H9 (cell line): ENCODE data around the gene CEACAM4. TPM values are rescaled to one million over a fixed set of nuclear protein-coding genes. Genes with fewer than 3 reads are reported as not detected.
A peak's percentile ranks its signal among the peaks of the same experiment; 100 is the strongest.

Experiments
- DNase-seq: peaks from one replicate; pipeline ENCODE4 v3.0.0-alpha.2; 2017
- H2AFZ ChIP-seq: one replicate; pipeline ENCODE4 v1.6.1; 2013; ENCODE audit warnings: mild to moderate bottlenecking, low read length, control low read depth, moderate library complexity
- H2AK5ac ChIP-seq: 2 replicates; pipeline ENCODE4 v1.6.1; 2013; ENCODE audit warnings: low read length, control low read depth, mixed read lengths; ENCODE audit not compliant: insufficient read length
- H2BK120ac ChIP-seq: one replicate; pipeline ENCODE4 v1.6.1; 2013; ENCODE audit warnings: low read depth, mild to moderate bottlenecking, low read length, control low read depth, inconsistent platforms; ENCODE audit not compliant: poor library complexity, severe bottlenecking
- H2BK12ac ChIP-seq: 2 replicates; pipeline ENCODE4 v1.6.1; 2013; ENCODE audit warnings: low read length, control low read depth, mixed read lengths, low read depth; ENCODE audit not compliant: insufficient read length
- H2BK15ac ChIP-seq: 2 replicates; pipeline ENCODE4 v1.6.1; 2013; ENCODE audit warnings: low read depth, low read length, control low read depth
- H2BK20ac ChIP-seq: one replicate; pipeline ENCODE4 v1.6.1; 2013; ENCODE audit warnings: low read depth, mild to moderate bottlenecking, low read length, control low read depth, inconsistent platforms; ENCODE audit not compliant: poor library complexity, severe bottlenecking
- H2BK5ac ChIP-seq: 2 replicates; pipeline ENCODE4 v1.6.1; 2013; ENCODE audit warnings: low read length, control low read depth, mixed read lengths; ENCODE audit not compliant: insufficient read length
- H3K14ac ChIP-seq: 2 replicates; pipeline ENCODE4 v1.6.1; 2013; ENCODE audit warnings: low read length, control low read depth; ENCODE audit not compliant: insufficient read depth
- H3K18ac ChIP-seq: 2 replicates; pipeline ENCODE4 v1.6.1; 2013; ENCODE audit warnings: low read depth, mild to moderate bottlenecking, mixed read lengths, low read length, control low read depth; ENCODE audit not compliant: insufficient read length
- H3K23ac ChIP-seq: 2 replicates; pipeline ENCODE4 v1.6.1; 2013; ENCODE audit warnings: low read length, control low read depth, mixed read lengths, low read depth; ENCODE audit not compliant: insufficient read length
- H3K23me2 ChIP-seq: 2 replicates; pipeline ENCODE4 v1.6.1; 2013; ENCODE audit warnings: low read depth, mild to moderate bottlenecking, mixed read lengths, low read length, control low read depth; ENCODE audit not compliant: insufficient read length, poor library complexity, severe bottlenecking
- H3K27ac ChIP-seq: 2 replicates; pipeline ENCODE4 v1.5.1; 2013; ENCODE audit warnings: low read length, control low read depth, mixed read lengths, low read depth; ENCODE audit not compliant: insufficient read length
- H3K27me3 ChIP-seq: 2 replicates; pipeline ENCODE4 v1.6.1; 2013; ENCODE audit warnings: low read length, control low read depth, inconsistent platforms; ENCODE audit not compliant: insufficient read depth
- H3K4ac ChIP-seq: 2 replicates; pipeline ENCODE4 v1.6.1; 2013; ENCODE audit warnings: low read depth, mild to moderate bottlenecking, control low read depth, inconsistent platforms, low read length, moderate library complexity
- H3K4me1 ChIP-seq: 2 replicates; pipeline ENCODE4 v1.6.1; 2013; ENCODE audit warnings: low read length, control low read depth, inconsistent platforms; ENCODE audit not compliant: insufficient read depth
- H3K4me2 ChIP-seq: 2 replicates; pipeline ENCODE4 v1.6.1; 2013; ENCODE audit warnings: low read length, control low read depth, mixed read lengths; ENCODE audit not compliant: insufficient read length, insufficient read depth
- H3K56ac ChIP-seq: 2 replicates; pipeline ENCODE4 v1.6.1; 2013; ENCODE audit warnings: low read depth, mild to moderate bottlenecking, mixed read lengths, low read length, control low read depth; ENCODE audit not compliant: insufficient read length
- H3K79me1 ChIP-seq: 2 replicates; pipeline ENCODE4 v1.6.1; 2013; ENCODE audit warnings: low read depth, mild to moderate bottlenecking, moderate library complexity, low read length, control low read depth, inconsistent platforms; ENCODE audit not compliant: insufficient read depth, poor library complexity, severe bottlenecking
- H3K79me2 ChIP-seq: 2 replicates; pipeline ENCODE4 v1.6.1; 2013; ENCODE audit warnings: low read length, control low read depth, inconsistent platforms; ENCODE audit not compliant: insufficient read depth
- H3K9ac ChIP-seq: 2 replicates; pipeline ENCODE4 v1.6.1; 2013; ENCODE audit warnings: low read length, control low read depth, mixed read lengths; ENCODE audit not compliant: insufficient read length; ENCODE audit errors: extremely low read depth
- H3K9me3 ChIP-seq: one replicate; pipeline ENCODE4 v1.6.1; 2013; ENCODE audit warnings: low read depth, low read length, inconsistent platforms; ENCODE audit not compliant: control insufficient read depth
- H3T11ph ChIP-seq: one replicate; pipeline ENCODE4 v1.6.1; 2013; ENCODE audit warnings: mild to moderate bottlenecking, low read length, control low read depth, inconsistent platforms
- H4K20me1 ChIP-seq: one replicate; pipeline ENCODE4 v1.6.1; 2013; ENCODE audit not compliant: control insufficient read depth, insufficient read length, insufficient read depth
- H4K5ac ChIP-seq: 2 replicates; pipeline ENCODE4 v1.6.1; 2013; ENCODE audit warnings: low read depth, mild to moderate bottlenecking, mixed read lengths, low read length, control low read depth; ENCODE audit not compliant: insufficient read length
- H4K8ac ChIP-seq: replicated peaks from 2 replicates; pipeline ENCODE4 v1.6.1; 2013; ENCODE audit warnings: low read length, control low read depth, mixed read lengths, low read depth; ENCODE audit not compliant: insufficient read length
- H4K91ac ChIP-seq: 2 replicates; pipeline ENCODE4 v1.6.1; 2013; ENCODE audit warnings: low read depth, mild to moderate bottlenecking, moderate library complexity, mixed read lengths, low read length, control low read depth; ENCODE audit not compliant: insufficient read length
- H3K27ac Mint-ChIP-seq, 3 experiments: 2 replicates in 2 of 3; 3 replicates in 1 of 3; pipeline ENCODE4 v1.8.0; 2020 to 2021; ENCODE audit warnings: mixed read lengths in 3 of 3, mild to moderate bottlenecking in 1 of 3, moderate library complexity in 1 of 3
- H3K27me3 Mint-ChIP-seq: 2 replicates; pipeline ENCODE4 v1.8.0; 2021; ENCODE audit warnings: low read depth, mild to moderate bottlenecking, moderate library complexity, mixed read lengths
- H3K36me3 Mint-ChIP-seq, 3 experiments: 2 replicates in 2 of 3; 3 replicates in 1 of 3; pipeline ENCODE4 v1.8.0; 2020 to 2021; ENCODE audit warnings: low read depth in 3 of 3, mixed read lengths in 3 of 3; ENCODE audit not compliant: insufficient read depth in 1 of 3
- H3K4me1 Mint-ChIP-seq, 2 experiments: 2 replicates each; pipeline ENCODE4 v1.8.0; 2020; ENCODE audit warnings: mixed read lengths in 2 of 2
- H3K4me3 Mint-ChIP-seq, 2 experiments: 2 replicates in 1 of 2; 3 replicates in 1 of 2; pipeline ENCODE4 v1.8.0; 2020 to 2021; ENCODE audit warnings: mild to moderate bottlenecking in 2 of 2, mixed read lengths in 2 of 2, moderate library complexity in 1 of 2
- H3K9me3 Mint-ChIP-seq, 2 experiments: 2 replicates in 1 of 2; 3 replicates in 1 of 2; pipeline ENCODE4 v1.8.0; 2020; ENCODE audit warnings: mild to moderate bottlenecking in 2 of 2, mixed read lengths in 2 of 2, moderate library complexity in 1 of 2
- WGBS: extraction: QIAGEN DNeasy Blood & Tissue Kit; methylation state at CpG from one replicate; pipeline ENCODE4 v1.1.7; 2013; ENCODE audit warnings: missing lambda C conversion rate, low lambda C conversion rate, mixed read lengths; ENCODE audit not compliant: insufficient read length; ENCODE audit errors: extremely low coverage; 5-methylcytosine and 5-hydroxymethylcytosine counted together
- total RNA-seq: library from RNA; stranded (reverse); gene quantifications from 2 replicates; pipeline ENCODE4 v1.2.1, GENCODE V29; 2021
- TF ChIP-seq, protein P1 (sequence below): fragments of 200-600 bp; sonication (generic); conservative IDR thresholded peaks from 3 replicates; pipeline ENCODE4 v1.8.0; 2021; ENCODE audit warnings: antibody characterized with exemption, mild to moderate bottlenecking

CEACAM4 gene
- total RNA-seq, 1 experiment from 2014 or later, result not detected

DNA sequence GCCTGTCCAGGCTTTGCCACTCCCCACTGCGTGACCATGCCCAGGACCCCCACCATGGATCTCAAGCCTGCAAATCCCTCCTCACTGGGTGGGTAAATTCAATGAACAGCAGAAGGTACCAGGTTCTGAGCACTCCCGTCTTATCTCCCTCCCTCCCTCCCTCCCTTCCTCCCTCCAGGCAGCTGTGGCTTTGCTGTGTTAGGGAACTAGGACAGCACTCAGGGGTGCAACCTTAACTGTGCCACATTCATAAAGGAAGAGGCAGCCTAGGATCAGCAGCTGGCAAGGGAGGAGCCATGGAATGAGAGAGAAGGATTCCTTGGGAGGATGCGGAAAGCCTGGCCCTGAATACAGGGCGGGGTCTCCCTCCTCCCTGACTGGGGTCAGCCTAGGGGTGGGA lies 5.6 kb downstream of the CEACAM4 start:
- Mint-ChIP-seq H3K27ac (no peak overlapping the region), H3K4me1 (no peaks in the 10 kb centered on the region), H3K27me3 (peaks cover 2% of the 10 kb centered on the region), H3K4me3 (no peak overlapping the region), H3K36me3 (peaks cover 3 to 20% (median 11%) of the 10 kb centered on the region in 3 experiments; a peak in 5 of 7 replicates), H3K9me3 (peaks cover 80 to 99% of the 10 kb centered on the region in 2 experiments)
- H3K27me3 ChIP-seq, result no peaks in the 10 kb centered on the region; the same call in 1 of the 2 replicates
- H2AK5ac ChIP-seq, result no peak overlapping the region
- TF ChIP-seq, protein P1, sequence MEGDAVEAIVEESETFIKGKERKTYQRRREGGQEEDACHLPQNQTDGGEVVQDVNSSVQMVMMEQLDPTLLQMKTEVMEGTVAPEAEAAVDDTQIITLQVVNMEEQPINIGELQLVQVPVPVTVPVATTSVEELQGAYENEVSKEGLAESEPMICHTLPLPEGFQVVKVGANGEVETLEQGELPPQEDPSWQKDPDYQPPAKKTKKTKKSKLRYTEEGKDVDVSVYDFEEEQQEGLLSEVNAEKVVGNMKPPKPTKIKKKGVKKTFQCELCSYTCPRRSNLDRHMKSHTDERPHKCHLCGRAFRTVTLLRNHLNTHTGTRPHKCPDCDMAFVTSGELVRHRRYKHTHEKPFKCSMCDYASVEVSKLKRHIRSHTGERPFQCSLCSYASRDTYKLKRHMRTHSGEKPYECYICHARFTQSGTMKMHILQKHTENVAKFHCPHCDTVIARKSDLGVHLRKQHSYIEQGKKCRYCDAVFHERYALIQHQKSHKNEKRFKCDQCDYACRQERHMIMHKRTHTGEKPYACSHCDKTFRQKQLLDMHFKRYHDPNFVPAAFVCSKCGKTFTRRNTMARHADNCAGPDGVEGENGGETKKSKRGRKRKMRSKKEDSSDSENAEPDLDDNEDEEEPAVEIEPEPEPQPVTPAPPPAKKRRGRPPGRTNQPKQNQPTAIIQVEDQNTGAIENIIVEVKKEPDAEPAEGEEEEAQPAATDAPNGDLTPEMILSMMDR, result no peak
- H2BK15ac ChIP-seq, result no peak overlapping the region
- H2BK12ac ChIP-seq, result no peak overlapping the region
- H3K4ac ChIP-seq, result no peak overlapping the region
- H3K27ac ChIP-seq, result no peak overlapping the region
- no peak overlapping the region for H3K56ac ChIP-seq
- H4K91ac ChIP-seq, result no peak overlapping the region
- H4K8ac ChIP-seq, result no peak overlapping the region
- no peak overlapping the region for H4K5ac ChIP-seq
- no peak overlapping the region for H3K18ac ChIP-seq
- no peak overlapping the region for H3K23ac ChIP-seq
- no peak overlapping the region for H3K14ac ChIP-seq
- no peak overlapping the region for H2AFZ ChIP-seq
- H3K79me1 ChIP-seq, result no peaks in the 10 kb centered on the region
- peak; percentile 8 for DNase-seq
- H2BK20ac ChIP-seq, result no peak overlapping the region
- peaks cover 71% of the 10 kb centered on the region for H3K9me3 ChIP-seq
- no CpG with 5 or more reads among the region's 4 CpGs for WGBS
- no peak overlapping the region for H3T11ph ChIP-seq
- H3K79me2 ChIP-seq, result no peaks in the 10 kb centered on the region
- no peaks in the 10 kb centered on the region for H4K20me1 ChIP-seq
- no peak overlapping the region for H3K4me2 ChIP-seq
- no peak overlapping the region for H3K9ac ChIP-seq
- no peaks in the 10 kb centered on the region for H3K23me2 ChIP-seq
- H3K4me1 ChIP-seq, result no peaks in the 10 kb centered on the region
- no peak overlapping the region for H2BK120ac ChIP-seq
- H2BK5ac ChIP-seq, result no peak overlapping the region
